ENCODE data around the gene GNAT1.

Gene GNAT1

GRCh38 chr3:50165910-50166538 lies 25.4 kb upstream of the GNAT1 start:
- no peak for DNase-seq (ENCODE audit: low read depth in 1 of 2, low spot score in 1 of 2)
- TF ChIP-seq JUND (IDR thresholded peaks at IDR 0.05; ENCODE audit: low read depth): no peak
- in situ Hi-C loops (cut with HindIII; ENCODE audit: low pct_unique_long_range_greater_than_20kb, low sequenced_read_pairs): no loop called here

DNA sequence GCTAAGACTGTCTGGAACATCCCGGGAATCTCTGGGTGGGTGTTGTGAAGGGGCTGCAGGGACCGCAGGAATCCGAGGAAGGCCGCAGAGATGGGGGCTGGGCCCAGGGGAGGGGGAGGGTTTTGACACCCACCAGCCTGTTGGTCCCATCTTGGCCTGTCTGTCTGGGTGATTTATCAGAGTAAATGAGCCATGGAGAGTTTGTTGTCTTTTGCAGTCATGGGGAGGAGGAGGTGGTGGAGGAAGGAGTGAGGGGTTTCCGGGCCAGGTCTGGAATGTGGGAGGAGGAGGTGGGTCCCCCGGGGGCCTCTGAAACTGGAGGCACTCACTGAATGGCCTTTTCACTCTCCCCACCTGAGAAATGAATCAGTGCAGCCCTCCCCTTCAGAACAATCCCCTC lies 24.8 kb upstream of the GNAT1 start:
- in situ Hi-C loops (cut with HindIII; ENCODE audit: low pct_unique_long_range_greater_than_20kb, low sequenced_read_pairs): no loop called here
- DNase-seq (ENCODE audit: low read depth in 1 of 2, low spot score in 1 of 2): no peak
- no peak for TF ChIP-seq JUND (IDR thresholded peaks at IDR 0.05; ENCODE audit: low read depth)

GRCh38 chr3:50167069-50167840 lies 24.2 kb upstream of the GNAT1 start:
- in situ Hi-C loops (cut with HindIII; ENCODE audit: low pct_unique_long_range_greater_than_20kb, low sequenced_read_pairs): no loop called here
- no peak for DNase-seq (ENCODE audit: low read depth in 1 of 2, low spot score in 1 of 2)
- TF ChIP-seq JUND (IDR thresholded peaks at IDR 0.05; ENCODE audit: low read depth): no peak

DNA sequence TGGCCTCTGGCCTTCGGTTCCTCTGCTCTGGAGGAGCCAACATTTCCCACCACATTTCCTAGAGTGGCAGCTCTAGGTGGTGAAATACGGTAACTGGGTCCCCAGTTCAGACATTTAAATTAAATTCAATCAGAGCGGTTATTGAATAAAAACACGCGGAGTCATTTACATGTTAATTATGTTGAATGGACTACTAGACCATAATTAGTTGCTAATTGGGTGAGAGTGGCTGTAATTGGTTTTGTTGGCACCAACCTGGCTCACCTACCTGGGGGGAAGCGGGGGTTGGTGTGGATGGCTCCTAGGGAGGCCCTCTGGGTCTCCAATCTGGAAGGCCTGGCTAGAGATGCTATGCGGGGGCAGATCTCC lies 23.6 kb upstream of the GNAT1 start:
- in situ Hi-C loops (cut with HindIII; ENCODE audit: low pct_unique_long_range_greater_than_20kb, low sequenced_read_pairs): no loop called here
- TF ChIP-seq JUND (IDR thresholded peaks at IDR 0.05; ENCODE audit: low read depth): no peak
- DNase-seq (ENCODE audit: low read depth in 1 of 2, low spot score in 1 of 2): no peak

- DNase-seq (ENCODE audit: low read depth in 1 of 2, low spot score in 1 of 2): no peak
- in situ Hi-C loops (cut with HindIII; ENCODE audit: low pct_unique_long_range_greater_than_20kb, low sequenced_read_pairs): no loop called here
- no peak for TF ChIP-seq JUND (IDR thresholded peaks at IDR 0.05; ENCODE audit: low read depth)
Measured at GRCh38 chr3:50168388-50168787, 23.0 kb upstream of the GNAT1 start.

GRCh38 chr3:50168791-50169190 lies 22.6 kb upstream of the GNAT1 start:
- in situ Hi-C loops (cut with HindIII; ENCODE audit: low pct_unique_long_range_greater_than_20kb, low sequenced_read_pairs): no loop called here
- DNase-seq (ENCODE audit: low read depth in 1 of 2, low spot score in 1 of 2): no peak
- no peak for TF ChIP-seq JUND (IDR thresholded peaks at IDR 0.05; ENCODE audit: low read depth)

DNA sequence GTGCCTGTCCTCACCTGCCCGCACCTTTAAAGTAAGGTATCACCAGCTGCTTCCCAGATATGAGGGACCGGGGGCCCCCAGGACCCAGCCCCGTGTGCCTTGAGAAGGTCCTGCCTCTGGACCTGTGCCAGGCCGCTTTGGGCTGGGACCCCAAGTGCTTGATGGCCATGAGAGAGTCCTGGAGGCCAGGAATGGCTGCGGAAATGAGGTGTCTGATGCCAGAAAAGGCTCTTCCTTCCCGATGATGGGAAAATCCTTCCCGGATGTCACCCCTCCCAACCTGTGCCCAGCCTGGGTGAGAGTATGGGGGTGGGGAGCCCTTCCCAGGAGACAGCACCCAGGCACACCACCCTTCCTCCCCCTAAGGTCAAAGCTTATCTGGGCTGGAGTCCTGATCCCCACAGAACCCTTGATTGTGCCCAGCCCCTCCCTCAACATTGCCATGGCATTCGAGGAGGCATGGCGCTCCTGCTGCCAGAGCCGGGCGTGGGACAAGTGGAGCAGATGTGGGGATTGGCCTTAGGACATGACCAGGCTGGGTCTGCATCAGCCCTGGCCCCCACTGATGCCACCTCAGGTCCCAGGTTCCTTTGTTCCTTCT lies 22.1 kb upstream of the GNAT1 start:
- TF ChIP-seq JUND (IDR thresholded peaks at IDR 0.05; ENCODE audit: low read depth): no peak
- no peak for DNase-seq (ENCODE audit: low read depth in 1 of 2, low spot score in 1 of 2)
- in situ Hi-C loops (cut with HindIII; ENCODE audit: low pct_unique_long_range_greater_than_20kb, low sequenced_read_pairs): no loop called here

- no peak for DNase-seq (ENCODE audit: low read depth in 1 of 2, low spot score in 1 of 2)
- in situ Hi-C loops (cut with HindIII; ENCODE audit: low pct_unique_long_range_greater_than_20kb, low sequenced_read_pairs): no loop called here
- no peak for TF ChIP-seq JUND (IDR thresholded peaks at IDR 0.05; ENCODE audit: low read depth)
Measured at GRCh38 chr3:50169858-50170257, 21.6 kb upstream of the GNAT1 start.

GRCh38 chr3:50170689-50171088 lies 20.7 kb upstream of the GNAT1 start:
- DNase-seq (ENCODE audit: low read depth in 1 of 2, low spot score in 1 of 2): no peak
- in situ Hi-C loops (cut with HindIII; ENCODE audit: low pct_unique_long_range_greater_than_20kb, low sequenced_read_pairs): no loop called here
- no peak for TF ChIP-seq JUND (IDR thresholded peaks at IDR 0.05; ENCODE audit: low read depth)

GRCh38 chr3:50171540-50172301 lies 19.7 kb upstream of the GNAT1 start:
- in situ Hi-C loops (cut with HindIII; ENCODE audit: low pct_unique_long_range_greater_than_20kb, low sequenced_read_pairs): no loop called here
- no peak for TF ChIP-seq JUND (IDR thresholded peaks at IDR 0.05; ENCODE audit: low read depth)
- no peak for DNase-seq (ENCODE audit: low read depth in 1 of 2, low spot score in 1 of 2)

GRCh38 chr3:50172626-50173220 lies 18.7 kb upstream of the GNAT1 start:
- no peak for TF ChIP-seq JUND (IDR thresholded peaks at IDR 0.05; ENCODE audit: low read depth)
- in situ Hi-C loops (cut with HindIII; ENCODE audit: low pct_unique_long_range_greater_than_20kb, low sequenced_read_pairs): no loop called here
- DNase-seq (ENCODE audit: low read depth in 1 of 2, low spot score in 1 of 2): no peak

DNA sequence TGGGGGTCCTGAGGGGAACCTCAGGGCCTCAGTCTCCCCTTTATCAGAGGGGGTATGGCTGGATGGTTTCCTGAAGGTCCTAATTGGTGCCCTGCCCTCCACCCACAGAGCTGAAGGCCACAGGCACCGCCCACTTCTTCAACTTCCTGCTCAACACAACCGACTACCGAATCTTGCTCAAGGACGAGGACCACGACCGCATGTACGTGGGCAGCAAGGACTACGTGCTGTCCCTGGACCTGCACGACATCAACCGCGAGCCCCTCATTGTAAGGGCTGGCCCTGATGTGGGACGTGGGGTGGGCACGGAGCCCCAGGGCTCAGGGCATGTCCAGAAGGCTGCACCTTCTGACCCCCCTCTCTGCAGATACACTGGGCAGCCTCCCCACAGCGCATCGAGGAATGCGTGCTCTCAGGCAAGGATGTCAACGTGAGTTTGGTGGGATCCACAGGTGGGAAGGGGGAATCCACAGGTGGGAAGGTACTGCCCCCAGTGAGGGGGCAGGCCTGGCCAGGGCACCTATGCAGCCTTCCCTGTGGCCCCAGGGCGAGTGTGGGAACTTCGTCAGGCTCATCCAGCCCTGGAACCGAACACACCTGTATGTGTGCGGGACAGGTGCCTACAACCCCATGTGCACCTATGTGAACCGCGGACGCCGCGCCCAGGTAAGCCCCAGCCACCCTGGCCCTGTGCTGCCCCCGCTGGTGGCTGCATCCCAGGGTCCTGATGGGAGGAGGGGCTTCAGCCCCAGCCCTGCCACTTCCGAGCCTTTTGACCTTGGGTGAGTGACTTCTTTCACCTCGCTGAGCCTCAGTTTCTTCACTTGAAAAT lies 17.5 kb upstream of the GNAT1 start:
- no peak for TF ChIP-seq JUND (IDR thresholded peaks at IDR 0.05; ENCODE audit: low read depth)
- DNase-seq (ENCODE audit: low read depth in 1 of 2, low spot score in 1 of 2): no peak
- in situ Hi-C loops (cut with HindIII; ENCODE audit: low pct_unique_long_range_greater_than_20kb, low sequenced_read_pairs): no loop called here
